HepG2 (cell line): ENCODE results near the gene NXT1. TPM values are rescaled to one million over a fixed set of nuclear protein-coding genes. Genes with fewer than 3 reads are reported as not detected.

ENCODE experiments used
- EHMT2 ChIP-seq: fragments of 200-600 bp; sonication (generic); IDR thresholded peaks from 2 replicates; pipeline ENCODE4 v1.7.0; 2017; ENCODE audit warnings: antibody characterized with exemption, low read depth, low read length, borderline replicate concordance
- GTF3A ChIP-seq: sonication (generic); formaldehyde crosslinking; conservative IDR thresholded peaks from 2 replicates; pipeline ENCODE4 v1.4.0; 2020; ENCODE audit warnings: mild to moderate bottlenecking, missing genetic modification reagents
- HHEX ChIP-seq: IDR thresholded peaks from 2 replicates; pipeline ENCODE4 v1.6.1; 2016; ENCODE audit warnings: control low read depth
- MTA1 ChIP-seq: sonication (generic); formaldehyde crosslinking; IDR thresholded peaks from 2 replicates; pipeline ENCODE4 v1.4.0; 2020; ENCODE audit warnings: missing genetic modification reagents, mild to moderate bottlenecking, borderline replicate concordance
- TEAD3 ChIP-seq: optimal IDR thresholded peaks from 2 replicates; pipeline ENCODE3; 2016; ENCODE audit warnings: borderline replicate concordance
- U2AF2 ChIP-seq: fragments of 200-400 bp; formaldehyde crosslinking; IDR thresholded peaks from 2 replicates; pipeline ENCODE4 v1.6.1; 2017; ENCODE audit warnings: low read depth, mild to moderate bottlenecking, low read length
- ZBTB1 ChIP-seq: sonication (generic); formaldehyde crosslinking; IDR thresholded peaks from 2 replicates; pipeline ENCODE4 v1.4.0; 2020; ENCODE audit warnings: missing genetic modification reagents, borderline replicate concordance
- ZBTB20 ChIP-seq: sonication (generic); formaldehyde crosslinking; IDR thresholded peaks from 2 replicates; pipeline ENCODE4 v1.8.1; 2023; ENCODE audit warnings: missing genetic modification reagents, low read depth, mild to moderate bottlenecking, borderline replicate concordance
- ZC3H13 ChIP-seq: sonication (generic); formaldehyde crosslinking; IDR thresholded peaks from 2 replicates; pipeline ENCODE4 v1.8.1; 2023; ENCODE audit warnings: mild to moderate bottlenecking, missing genetic modification reagents, moderate library complexity
- ZNF383 ChIP-seq: sonication (generic); formaldehyde crosslinking; IDR thresholded peaks from 2 replicates; pipeline ENCODE4 v1.4.0; 2020; ENCODE audit warnings: missing genetic modification reagents, mild to moderate bottlenecking, borderline replicate concordance
- ZNF484 ChIP-seq: sonication (generic); formaldehyde crosslinking; IDR thresholded peaks from 2 replicates; pipeline ENCODE4 v1.5.1; 2020; ENCODE audit warnings: mild to moderate bottlenecking, low read depth, missing genetic modification reagents, borderline replicate concordance
- ZNF841 ChIP-seq: sonication (generic); formaldehyde crosslinking; IDR thresholded peaks from 2 replicates; pipeline ENCODE4 v1.8.1; 2023; ENCODE audit warnings: missing genetic modification reagents, borderline replicate concordance
- polyA plus RNA-seq, 8 experiments: library from polyadenylated mRNA; depleted of rRNA in 3 of 8; stranded (reverse) in 7 of 8; unstranded in 1 of 8; fragments of >200 nt; fragmentation: Illumina TruSeq in 4 of 8; extraction: Trizol in 4 of 8; gene quantifications; 2 replicates each; pipeline versions ENCODE4 v1.2.1 to v1.2.3, GENCODE V29; 2011 to 2016; ENCODE audit warnings: low read depth in 4 of 8, missing spikeins in 1 of 8, mixed read lengths in 1 of 8; ENCODE audit not compliant: insufficient read depth in 1 of 8
- total RNA-seq, 5 experiments: library from RNA; depleted of rRNA; stranded (reverse); fragments of >200 nt; fragmentation: Illumina TruSeq; extraction: Trizol; gene quantifications; 2 replicates each; pipeline ENCODE4 v1.2.3, GENCODE V29; 2016; ENCODE audit warnings: low read depth in 1 of 5
- TF ChIP-seq, protein P1 (sequence below): conservative IDR thresholded peaks from 2 replicates; pipeline ENCODE4 v1.6.1; 2018; ENCODE audit warnings: missing genetic modification reagents
- TF ChIP-seq, protein P2 (sequence below): sonication (generic); formaldehyde crosslinking; IDR thresholded peaks from 2 replicates; pipeline ENCODE4 v1.4.0; 2020; ENCODE audit warnings: mild to moderate bottlenecking, missing genetic modification reagents
- TF ChIP-seq, protein P3 (sequence below): sonication (generic); formaldehyde crosslinking; IDR thresholded peaks from 2 replicates; pipeline ENCODE4 v1.9.0; 2022; ENCODE audit warnings: missing genetic modification reagents, mild to moderate bottlenecking, borderline replicate concordance
- TF ChIP-seq, protein P4 (sequence below): sonication (generic); formaldehyde crosslinking; IDR thresholded peaks from 2 replicates; pipeline ENCODE4 v1.5.0; 2020; ENCODE audit warnings: missing genetic modification reagents, mild to moderate bottlenecking, borderline replicate concordance
- TF ChIP-seq, protein P5 (sequence below): sonication (generic); formaldehyde crosslinking; IDR thresholded peaks from 2 replicates; pipeline ENCODE4 v1.4.0; 2020; ENCODE audit warnings: mild to moderate bottlenecking, missing genetic modification reagents

NXT1 gene
- total and polyA plus RNA-seq, 2 of the 13 experiments (the other 11 are each of a cell fraction or from before 2014, with no cell fraction given) = 35.6 to 65.9 TPM

DNA sequence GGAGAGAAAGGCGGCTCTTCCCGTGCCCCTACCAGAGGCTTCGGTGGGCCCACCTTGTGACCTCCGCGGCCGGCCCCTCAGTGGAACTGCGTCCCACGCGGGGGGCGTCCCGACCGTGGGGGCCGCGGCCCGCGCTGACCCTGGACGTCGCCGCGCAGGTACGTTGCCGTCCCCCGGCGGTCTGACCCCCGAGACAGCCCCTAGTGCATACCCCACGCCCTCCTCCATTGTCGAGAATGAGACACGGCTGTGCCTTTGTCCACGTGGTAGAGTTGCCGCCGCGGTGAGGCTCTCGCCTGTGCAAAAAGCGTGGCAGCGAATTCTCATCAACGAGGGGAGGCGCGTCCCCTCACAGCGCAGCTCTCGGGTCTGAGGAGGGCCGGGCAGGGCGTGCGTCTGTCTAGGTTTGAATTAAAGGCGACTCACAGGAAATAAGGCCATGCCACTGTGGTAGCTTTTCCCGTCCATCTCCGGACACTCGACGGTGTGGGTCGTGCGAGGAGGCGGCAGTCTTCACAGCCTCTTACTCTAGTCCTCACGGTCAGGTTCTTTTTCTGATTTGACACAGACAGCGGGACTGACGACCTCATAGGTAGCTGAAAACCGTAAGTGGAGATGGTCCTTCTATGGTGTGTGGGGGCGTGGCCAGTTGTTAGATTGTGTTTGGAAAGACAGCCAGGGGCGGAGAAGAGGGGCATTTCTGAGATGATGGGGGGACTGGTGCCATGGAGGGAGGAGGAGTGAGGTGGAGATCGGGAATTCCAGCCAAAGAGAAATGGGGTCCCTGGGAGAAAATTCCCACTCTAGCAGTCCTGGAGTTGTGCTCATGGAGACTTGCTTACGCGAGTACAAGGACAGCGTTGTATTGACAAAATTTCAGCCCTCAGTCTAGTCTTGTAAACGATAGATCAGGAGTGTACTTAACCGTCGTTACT, 580 bp downstream of the NXT1 start (continued):
- TF ChIP-seq EHMT2 (no peak), ZC3H13 (peak; percentile 89), ZNF383 (peak; percentile 23; the same call in 1 of the 2 replicates), MTA1 (peak; percentile 91), U2AF2 (no peak), ZBTB1 (CRISPR knock-in tag) (peak; percentile 52), GTF3A (peak; percentile 68; the same call in 1 of the 2 replicates), ZBTB20 (CRISPR knock-in tag) (no peak), TEAD3 (peak; percentile 3), ZNF484 (no peak; the same call in 1 of the 2 replicates), ZNF841 (CRISPR knock-in tag) (peak; percentile 48; the same call in 1 of the 2 replicates), HHEX (CRISPR knock-in tag) (no peak)
- TF ChIP-seq, protein P1, sequence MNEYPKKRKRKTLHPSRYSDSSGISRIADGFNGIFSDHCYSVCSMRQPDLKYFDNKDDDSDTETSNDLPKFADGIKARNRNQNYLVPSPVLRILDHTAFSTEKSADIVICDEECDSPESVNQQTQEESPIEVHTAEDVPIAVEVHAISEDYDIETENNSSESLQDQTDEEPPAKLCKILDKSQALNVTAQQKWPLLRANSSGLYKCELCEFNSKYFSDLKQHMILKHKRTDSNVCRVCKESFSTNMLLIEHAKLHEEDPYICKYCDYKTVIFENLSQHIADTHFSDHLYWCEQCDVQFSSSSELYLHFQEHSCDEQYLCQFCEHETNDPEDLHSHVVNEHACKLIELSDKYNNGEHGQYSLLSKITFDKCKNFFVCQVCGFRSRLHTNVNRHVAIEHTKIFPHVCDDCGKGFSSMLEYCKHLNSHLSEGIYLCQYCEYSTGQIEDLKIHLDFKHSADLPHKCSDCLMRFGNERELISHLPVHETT (CRISPR knock-in tag) = 0 out of 2 replicates have a peak, but pooled peaks have one; percentile 50
- TF ChIP-seq, protein P2, sequence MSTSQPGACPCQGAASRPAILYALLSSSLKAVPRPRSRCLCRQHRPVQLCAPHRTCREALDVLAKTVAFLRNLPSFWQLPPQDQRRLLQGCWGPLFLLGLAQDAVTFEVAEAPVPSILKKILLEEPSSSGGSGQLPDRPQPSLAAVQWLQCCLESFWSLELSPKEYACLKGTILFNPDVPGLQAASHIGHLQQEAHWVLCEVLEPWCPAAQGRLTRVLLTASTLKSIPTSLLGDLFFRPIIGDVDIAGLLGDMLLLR (CRISPR knock-in tag) = peak; percentile 96
- TF ChIP-seq, protein P3, sequence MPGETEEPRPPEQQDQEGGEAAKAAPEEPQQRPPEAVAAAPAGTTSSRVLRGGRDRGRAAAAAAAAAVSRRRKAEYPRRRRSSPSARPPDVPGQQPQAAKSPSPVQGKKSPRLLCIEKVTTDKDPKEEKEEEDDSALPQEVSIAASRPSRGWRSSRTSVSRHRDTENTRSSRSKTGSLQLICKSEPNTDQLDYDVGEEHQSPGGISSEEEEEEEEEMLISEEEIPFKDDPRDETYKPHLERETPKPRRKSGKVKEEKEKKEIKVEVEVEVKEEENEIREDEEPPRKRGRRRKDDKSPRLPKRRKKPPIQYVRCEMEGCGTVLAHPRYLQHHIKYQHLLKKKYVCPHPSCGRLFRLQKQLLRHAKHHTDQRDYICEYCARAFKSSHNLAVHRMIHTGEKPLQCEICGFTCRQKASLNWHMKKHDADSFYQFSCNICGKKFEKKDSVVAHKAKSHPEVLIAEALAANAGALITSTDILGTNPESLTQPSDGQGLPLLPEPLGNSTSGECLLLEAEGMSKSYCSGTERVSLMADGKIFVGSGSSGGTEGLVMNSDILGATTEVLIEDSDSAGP (CRISPR knock-in tag) = peak; percentile 90
- TF ChIP-seq, protein P4, sequence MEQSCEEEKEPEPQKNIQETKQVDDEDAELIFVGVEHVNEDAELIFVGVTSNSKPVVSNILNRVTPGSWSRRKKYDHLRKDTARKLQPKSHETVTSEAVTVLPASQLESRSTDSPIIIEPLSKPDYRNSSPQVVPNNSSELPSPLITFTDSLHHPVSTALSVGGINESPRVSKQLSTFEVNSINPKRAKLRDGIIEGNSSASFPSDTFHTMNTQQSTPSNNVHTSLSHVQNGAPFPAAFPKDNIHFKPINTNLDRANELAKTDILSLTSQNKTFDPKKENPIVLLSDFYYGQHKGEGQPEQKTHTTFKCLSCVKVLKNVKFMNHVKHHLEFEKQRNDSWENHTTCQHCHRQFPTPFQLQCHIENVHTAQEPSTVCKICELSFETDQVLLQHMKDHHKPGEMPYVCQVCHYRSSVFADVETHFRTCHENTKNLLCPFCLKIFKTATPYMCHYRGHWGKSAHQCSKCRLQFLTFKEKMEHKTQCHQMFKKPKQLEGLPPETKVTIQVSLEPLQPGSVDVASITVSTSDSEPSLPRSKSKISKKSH (CRISPR knock-in tag) = no peak; the same call in 1 of the 2 replicates
- TF ChIP-seq, protein P5, sequence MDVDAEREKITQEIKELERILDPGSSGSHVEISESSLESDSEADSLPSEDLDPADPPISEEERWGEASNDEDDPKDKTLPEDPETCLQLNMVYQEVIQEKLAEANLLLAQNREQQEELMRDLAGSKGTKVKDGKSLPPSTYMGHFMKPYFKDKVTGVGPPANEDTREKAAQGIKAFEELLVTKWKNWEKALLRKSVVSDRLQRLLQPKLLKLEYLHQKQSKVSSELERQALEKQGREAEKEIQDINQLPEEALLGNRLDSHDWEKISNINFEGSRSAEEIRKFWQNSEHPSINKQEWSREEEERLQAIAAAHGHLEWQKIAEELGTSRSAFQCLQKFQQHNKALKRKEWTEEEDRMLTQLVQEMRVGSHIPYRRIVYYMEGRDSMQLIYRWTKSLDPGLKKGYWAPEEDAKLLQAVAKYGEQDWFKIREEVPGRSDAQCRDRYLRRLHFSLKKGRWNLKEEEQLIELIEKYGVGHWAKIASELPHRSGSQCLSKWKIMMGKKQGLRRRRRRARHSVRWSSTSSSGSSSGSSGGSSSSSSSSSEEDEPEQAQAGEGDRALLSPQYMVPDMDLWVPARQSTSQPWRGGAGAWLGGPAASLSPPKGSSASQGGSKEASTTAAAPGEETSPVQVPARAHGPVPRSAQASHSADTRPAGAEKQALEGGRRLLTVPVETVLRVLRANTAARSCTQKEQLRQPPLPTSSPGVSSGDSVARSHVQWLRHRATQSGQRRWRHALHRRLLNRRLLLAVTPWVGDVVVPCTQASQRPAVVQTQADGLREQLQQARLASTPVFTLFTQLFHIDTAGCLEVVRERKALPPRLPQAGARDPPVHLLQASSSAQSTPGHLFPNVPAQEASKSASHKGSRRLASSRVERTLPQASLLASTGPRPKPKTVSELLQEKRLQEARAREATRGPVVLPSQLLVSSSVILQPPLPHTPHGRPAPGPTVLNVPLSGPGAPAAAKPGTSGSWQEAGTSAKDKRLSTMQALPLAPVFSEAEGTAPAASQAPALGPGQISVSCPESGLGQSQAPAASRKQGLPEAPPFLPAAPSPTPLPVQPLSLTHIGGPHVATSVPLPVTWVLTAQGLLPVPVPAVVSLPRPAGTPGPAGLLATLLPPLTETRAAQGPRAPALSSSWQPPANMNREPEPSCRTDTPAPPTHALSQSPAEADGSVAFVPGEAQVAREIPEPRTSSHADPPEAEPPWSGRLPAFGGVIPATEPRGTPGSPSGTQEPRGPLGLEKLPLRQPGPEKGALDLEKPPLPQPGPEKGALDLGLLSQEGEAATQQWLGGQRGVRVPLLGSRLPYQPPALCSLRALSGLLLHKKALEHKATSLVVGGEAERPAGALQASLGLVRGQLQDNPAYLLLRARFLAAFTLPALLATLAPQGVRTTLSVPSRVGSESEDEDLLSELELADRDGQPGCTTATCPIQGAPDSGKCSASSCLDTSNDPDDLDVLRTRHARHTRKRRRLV = no peak; the same call in 1 of the 2 replicates
